ENCODE measurements around the gene TUBA4B. TPM values are rescaled to one million over a fixed set of nuclear protein-coding genes. Genes with fewer than 3 reads are reported as not detected.
A peak's percentile ranks its signal among the peaks of the same experiment; 100 is the strongest.

TUBA4B gene
- total RNA-seq = not detected
- long read RNA-seq = 0 reads

GRCh38 chr2:219252900-219253752 lies at the start of gene TUBA4B:
Gene TUBA4B (plus strand): TSS chr2:219253243. CDS start chr2:219253408, 165 bp downstream.
- DNase-seq = peak; percentile 51 to 63
- intact Hi-C loops (cut with DNase I, micrococcal nuclease) = no loop called here

GRCh38 chr2:219204425-219205164 lies 48.4 kb upstream of the TUBA4B start:
- intact Hi-C loops (cut with DNase I, micrococcal nuclease) = no loop called here
- DNase-seq (no peak), ATAC-seq (no peak)

More at GRCh38 chr2:219252900-219253752, at the start of gene TUBA4B:
- peak; percentile 6 for ATAC-seq

- ATAC-seq = no peak
- no peak for DNase-seq
- intact Hi-C loops (cut with DNase I, micrococcal nuclease) = no loop called here
Measured at GRCh38 chr2:219205165-219205538, 47.9 kb upstream of the TUBA4B start.

- intact Hi-C loops (cut with DNase I, micrococcal nuclease) = no loop called here
- ATAC-seq (no peak), DNase-seq (no peak)
Measured at GRCh38 chr2:219205981-219206327, 47.1 kb upstream of the TUBA4B start.

GRCh38 chr2:219206328-219207133 lies 46.5 kb upstream of the TUBA4B start, which contains the start of gene ZFAND2B:
Gene ZFAND2B (plus strand): TSS chr2:219206782. CDS start chr2:219206988, 206 bp downstream.
- ATAC-seq (peak; percentile 95), DNase-seq (peak; percentile 94 to 97)
- intact Hi-C loops (cut with DNase I, micrococcal nuclease) = no loop called here

GRCh38 chr2:219207134-219207883 lies 45.7 kb upstream of the TUBA4B start:
- intact Hi-C loops (cut with DNase I, micrococcal nuclease) = no loop called here
- ATAC-seq (no peak), DNase-seq (no peak)

GRCh38 chr2:219207884-219208740 lies 44.9 kb upstream of the TUBA4B start:
- intact Hi-C loops (cut with DNase I, micrococcal nuclease) = no loop called here
- DNase-seq = no peak
- no peak for ATAC-seq

GRCh38 chr2:219209236-219210195 lies 43.5 kb upstream of the TUBA4B start:
- ATAC-seq = no peak
- DNase-seq = no peak
- intact Hi-C loops (cut with DNase I, micrococcal nuclease) = no loop called here

GRCh38 chr2:219210196-219210885 lies 42.7 kb upstream of the TUBA4B start:
- intact Hi-C loops (cut with DNase I, micrococcal nuclease) = no loop called here
- DNase-seq (no peak), ATAC-seq (no peak)

GRCh38 chr2:219210886-219211362 lies 42.1 kb upstream of the TUBA4B start:
- ATAC-seq (no peak), DNase-seq (no peak)
- intact Hi-C loops (cut with DNase I, micrococcal nuclease) = no loop called here

GRCh38 chr2:219213026-219213415 lies 40.0 kb upstream of the TUBA4B start:
- intact Hi-C loops (cut with DNase I, micrococcal nuclease) = no loop called here
- no peak for DNase-seq
- ATAC-seq = no peak

GRCh38 chr2:219213486-219214071 lies 39.5 kb upstream of the TUBA4B start:
- DNase-seq = no peak
- no peak for ATAC-seq
- intact Hi-C loops (cut with DNase I, micrococcal nuclease) = no loop called here

- intact Hi-C loops (cut with DNase I, micrococcal nuclease) = no loop called here
- ATAC-seq (no peak), DNase-seq (no peak)
Measured at GRCh38 chr2:219214141-219214540, 38.9 kb upstream of the TUBA4B start.

GRCh38 chr2:219214786-219215185 lies 38.3 kb upstream of the TUBA4B start:
- ATAC-seq (no peak), DNase-seq (no peak)
- intact Hi-C loops (cut with DNase I, micrococcal nuclease) = no loop called here

- ATAC-seq (no peak), DNase-seq (no peak)
- intact Hi-C loops (cut with DNase I, micrococcal nuclease) = no loop called here
Measured at GRCh38 chr2:219215871-219216534, 37.0 kb upstream of the TUBA4B start.
